LNCAP (cell line): Measurements from ENCODE around the gene EMX2.

Source experiments
- CTCF ChIP-seq: fragments of 450-650 bp; IDR thresholded peaks from 2 replicates; pipeline ENCODE4 v1.5.1; 2017; ENCODE audit warnings: mild to moderate bottlenecking

The EMX2 gene

DNA sequence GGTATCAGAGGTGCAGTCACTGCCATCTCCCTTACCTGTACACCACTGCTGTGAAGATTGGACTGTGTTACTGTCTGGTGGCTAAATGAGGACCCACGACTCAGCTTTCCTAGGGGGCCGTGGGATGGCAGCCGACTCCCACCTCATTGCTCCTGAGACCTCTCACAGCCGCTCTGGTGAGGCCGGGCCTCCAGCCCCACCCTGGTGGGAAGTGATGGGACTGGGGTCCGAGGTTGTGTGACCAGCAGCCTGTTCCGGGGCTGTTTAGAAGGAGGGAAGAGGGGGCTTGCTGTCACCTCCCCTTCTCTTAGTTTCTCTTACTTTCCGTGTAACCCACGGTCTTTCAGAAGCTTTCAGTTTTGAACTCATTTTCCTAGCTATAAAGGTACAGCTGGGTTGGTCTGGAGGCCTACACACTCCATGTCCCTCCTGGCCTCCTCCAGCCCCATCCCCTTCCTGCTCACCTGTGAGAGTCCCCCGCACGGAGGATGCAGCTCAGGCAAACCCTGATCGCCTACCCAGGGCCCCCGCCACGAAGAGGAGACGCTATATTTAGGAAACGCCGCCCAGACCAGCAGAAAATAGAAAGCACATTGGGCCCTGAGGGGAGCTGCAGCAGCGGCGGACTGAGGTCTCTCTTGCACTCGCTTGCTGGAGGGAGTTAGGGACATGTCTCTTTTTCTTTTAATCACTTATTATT lies 4.6 kb downstream of the EMX2 start:
- TF ChIP-seq CTCF, result no peak

DNA sequence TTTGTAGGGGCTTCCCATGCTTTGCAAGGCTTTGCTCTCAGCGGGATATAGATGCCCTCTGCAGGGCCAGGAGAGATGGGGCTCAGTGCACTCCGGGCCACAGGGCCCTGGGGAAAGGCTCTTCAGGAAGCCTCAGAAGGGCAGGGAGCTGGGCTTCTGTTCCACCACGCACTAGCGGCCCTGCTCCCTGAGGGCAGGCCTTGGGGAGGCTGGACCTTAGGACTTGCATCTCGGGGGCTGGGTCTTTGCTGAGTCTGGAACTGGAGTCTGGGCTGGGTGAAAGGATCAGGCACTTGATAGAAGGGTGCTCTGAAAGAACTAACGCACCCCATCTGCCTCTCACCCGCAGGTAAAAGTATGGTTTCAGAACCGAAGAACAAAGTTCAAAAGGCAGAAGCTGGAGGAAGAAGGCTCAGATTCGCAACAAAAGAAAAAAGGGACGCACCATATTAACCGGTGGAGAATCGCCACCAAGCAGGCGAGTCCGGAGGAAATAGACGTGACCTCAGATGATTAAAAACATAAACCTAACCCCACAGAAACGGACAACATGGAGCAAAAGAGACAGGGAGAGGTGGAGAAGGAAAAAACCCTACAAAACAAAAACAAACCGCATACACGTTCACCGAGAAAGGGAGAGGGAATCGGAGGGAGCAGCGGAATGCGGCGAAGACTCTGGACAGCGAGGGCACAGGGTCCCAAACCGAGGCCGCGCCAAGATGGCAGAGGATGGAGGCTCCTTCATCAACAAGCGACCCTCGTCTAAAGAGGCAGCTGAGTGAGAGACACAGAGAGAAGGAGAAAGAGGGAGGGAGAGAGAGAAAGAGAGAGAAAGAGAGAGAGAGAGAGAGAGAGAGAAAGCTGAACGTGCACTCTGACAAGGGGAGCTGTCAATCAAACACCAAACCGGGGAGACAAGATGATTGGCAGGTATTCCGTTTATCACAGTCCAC lies 5.4 kb downstream of the EMX2 start:
- TF ChIP-seq CTCF, result no peak

DNA sequence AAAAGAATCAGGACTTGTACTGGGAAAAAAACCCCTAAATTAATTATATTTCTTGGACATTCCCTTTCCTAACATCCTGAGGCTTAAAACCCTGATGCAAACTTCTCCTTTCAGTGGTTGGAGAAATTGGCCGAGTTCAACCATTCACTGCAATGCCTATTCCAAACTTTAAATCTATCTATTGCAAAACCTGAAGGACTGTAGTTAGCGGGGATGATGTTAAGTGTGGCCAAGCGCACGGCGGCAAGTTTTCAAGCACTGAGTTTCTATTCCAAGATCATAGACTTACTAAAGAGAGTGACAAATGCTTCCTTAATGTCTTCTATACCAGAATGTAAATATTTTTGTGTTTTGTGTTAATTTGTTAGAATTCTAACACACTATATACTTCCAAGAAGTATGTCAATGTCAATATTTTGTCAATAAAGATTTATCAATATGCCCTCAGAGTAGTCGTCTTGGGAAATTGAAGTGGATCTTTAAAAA lies 6.6 kb downstream of the EMX2 start:
- TF ChIP-seq CTCF, result no peak

- TF ChIP-seq CTCF, result no peak
These were observed 7.5 kb downstream of the EMX2 start for GRCh38 chr10:117550076-117550475.

GRCh38 chr10:117550599-117551329 lies 8.2 kb downstream of the EMX2 start:
- TF ChIP-seq CTCF, result no peak

DNA sequence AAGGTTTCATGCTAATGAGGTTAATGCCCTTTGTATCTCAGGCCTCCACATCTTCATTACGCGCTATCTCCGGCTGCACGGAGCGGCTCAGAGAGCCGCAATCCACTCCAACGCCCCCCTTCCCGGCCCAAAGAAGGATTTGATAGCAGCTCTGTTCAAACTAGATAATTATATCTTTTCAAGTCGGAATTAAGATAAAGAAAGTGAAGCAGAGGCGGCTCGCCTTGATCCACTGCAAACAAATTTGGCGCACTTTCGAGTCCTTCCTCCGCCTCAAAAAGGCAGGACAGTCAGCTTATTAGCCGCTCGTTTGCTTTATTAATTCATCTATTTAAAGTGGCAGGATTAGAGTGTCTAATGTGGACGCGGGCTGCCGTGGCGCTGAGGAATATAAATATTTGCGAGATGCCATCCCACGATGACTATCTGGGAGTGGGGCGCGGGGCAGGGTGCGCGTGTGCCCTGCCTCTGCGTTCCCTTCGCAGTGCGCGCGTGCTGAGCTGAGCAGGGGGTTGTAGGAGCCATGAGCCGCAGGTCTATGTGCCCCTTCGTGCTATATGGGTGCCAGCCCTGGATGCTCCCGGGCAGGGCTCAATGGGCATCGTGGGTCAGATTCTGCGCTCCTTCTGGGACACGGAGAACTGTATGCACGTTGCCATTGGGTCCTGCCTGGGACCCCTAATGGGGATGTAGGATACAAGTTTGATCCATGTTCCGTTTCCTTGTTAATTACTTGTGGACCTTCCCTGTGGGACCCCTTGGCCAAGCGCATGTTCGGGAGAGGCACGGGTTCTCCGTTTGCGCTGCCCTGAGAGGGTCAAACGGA lies 9.0 kb downstream of the EMX2 start:
- TF ChIP-seq CTCF, result no peak
